ENCODE results near the gene PIEZO2.

- TF ChIP-seq, protein P1, sequence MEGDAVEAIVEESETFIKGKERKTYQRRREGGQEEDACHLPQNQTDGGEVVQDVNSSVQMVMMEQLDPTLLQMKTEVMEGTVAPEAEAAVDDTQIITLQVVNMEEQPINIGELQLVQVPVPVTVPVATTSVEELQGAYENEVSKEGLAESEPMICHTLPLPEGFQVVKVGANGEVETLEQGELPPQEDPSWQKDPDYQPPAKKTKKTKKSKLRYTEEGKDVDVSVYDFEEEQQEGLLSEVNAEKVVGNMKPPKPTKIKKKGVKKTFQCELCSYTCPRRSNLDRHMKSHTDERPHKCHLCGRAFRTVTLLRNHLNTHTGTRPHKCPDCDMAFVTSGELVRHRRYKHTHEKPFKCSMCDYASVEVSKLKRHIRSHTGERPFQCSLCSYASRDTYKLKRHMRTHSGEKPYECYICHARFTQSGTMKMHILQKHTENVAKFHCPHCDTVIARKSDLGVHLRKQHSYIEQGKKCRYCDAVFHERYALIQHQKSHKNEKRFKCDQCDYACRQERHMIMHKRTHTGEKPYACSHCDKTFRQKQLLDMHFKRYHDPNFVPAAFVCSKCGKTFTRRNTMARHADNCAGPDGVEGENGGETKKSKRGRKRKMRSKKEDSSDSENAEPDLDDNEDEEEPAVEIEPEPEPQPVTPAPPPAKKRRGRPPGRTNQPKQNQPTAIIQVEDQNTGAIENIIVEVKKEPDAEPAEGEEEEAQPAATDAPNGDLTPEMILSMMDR (IDR thresholded peaks at IDR 0.05; ENCODE audit: low read depth, low read length, poor library complexity, severe bottlenecking): no peak
- no peak for TF ChIP-seq EZH2phosphoT487 (IDR thresholded peaks at IDR 0.05; ENCODE audit: borderline replicate concordance, low read length)
These were observed 335.0 kb downstream of the PIEZO2 start for GRCh38 chr18:10814336-10814735.

All from DOHH2 (cell line).